Measurements from ENCODE around the gene RBM20.

The RBM20 gene

GRCh38 chr10:110802551-110803238 lies 158.6 kb downstream of the RBM20 start:
- POLR2A ChIA-PET: interaction anchor here (0.6 to 1.5 kb wide), 4 partner anchors 12 to 69 kb away, joined by 3 to 6 read pairs (median 4); partner anchors contain the start of gene PDCD4
- TF ChIP-seq, protein P1, sequence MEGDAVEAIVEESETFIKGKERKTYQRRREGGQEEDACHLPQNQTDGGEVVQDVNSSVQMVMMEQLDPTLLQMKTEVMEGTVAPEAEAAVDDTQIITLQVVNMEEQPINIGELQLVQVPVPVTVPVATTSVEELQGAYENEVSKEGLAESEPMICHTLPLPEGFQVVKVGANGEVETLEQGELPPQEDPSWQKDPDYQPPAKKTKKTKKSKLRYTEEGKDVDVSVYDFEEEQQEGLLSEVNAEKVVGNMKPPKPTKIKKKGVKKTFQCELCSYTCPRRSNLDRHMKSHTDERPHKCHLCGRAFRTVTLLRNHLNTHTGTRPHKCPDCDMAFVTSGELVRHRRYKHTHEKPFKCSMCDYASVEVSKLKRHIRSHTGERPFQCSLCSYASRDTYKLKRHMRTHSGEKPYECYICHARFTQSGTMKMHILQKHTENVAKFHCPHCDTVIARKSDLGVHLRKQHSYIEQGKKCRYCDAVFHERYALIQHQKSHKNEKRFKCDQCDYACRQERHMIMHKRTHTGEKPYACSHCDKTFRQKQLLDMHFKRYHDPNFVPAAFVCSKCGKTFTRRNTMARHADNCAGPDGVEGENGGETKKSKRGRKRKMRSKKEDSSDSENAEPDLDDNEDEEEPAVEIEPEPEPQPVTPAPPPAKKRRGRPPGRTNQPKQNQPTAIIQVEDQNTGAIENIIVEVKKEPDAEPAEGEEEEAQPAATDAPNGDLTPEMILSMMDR (IDR thresholded peaks at IDR 0.05; ENCODE audit: insufficient read depth, low read length, missing control alignments): no peak
- CTCF ChIA-PET: interaction anchor here (0.9 to 3.0 kb wide), 17 partner anchors 9 to 460 kb away, joined by 3 to 11 read pairs (median 3); no protein-coding TSS in a partner anchor
- DNase-seq (ENCODE audit: low read depth, low spot score): peak; percentile 60
- no peak overlapping the region for H3K4me3 ChIP-seq (ENCODE audit: low read depth, low read length)

DNA sequence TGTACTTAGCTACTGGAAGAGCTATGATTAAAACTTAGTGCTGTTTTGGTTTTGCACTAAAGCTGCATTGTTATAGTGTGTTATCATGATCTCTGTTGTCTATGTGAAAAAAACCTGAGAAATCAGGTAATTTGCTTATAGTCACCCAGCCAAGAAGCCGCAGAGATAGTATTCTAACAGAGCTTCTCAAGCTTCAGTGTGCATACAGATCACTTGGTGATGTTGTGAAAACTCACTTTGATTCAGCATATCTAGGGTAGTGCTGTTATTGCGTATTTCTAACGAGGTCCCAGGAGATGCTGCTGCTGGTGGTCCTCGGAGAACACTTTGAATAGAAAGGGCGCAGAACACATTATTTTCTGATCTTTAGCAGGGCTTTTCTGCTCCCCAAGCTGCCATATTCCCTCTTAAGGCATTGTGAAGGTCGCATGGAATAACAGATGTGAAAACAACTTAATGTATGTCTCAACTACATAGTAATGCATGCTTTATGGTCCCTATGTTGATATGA lies 159.2 kb downstream of the RBM20 start:
- no peak for DNase-seq (ENCODE audit: low read depth, low spot score)
- H3K4me3 ChIP-seq (ENCODE audit: low read depth, low read length): no peak overlapping the region
- CTCF ChIA-PET: interaction anchor here (0.9 to 3.0 kb wide), 19 partner anchors 8 to 459 kb away, joined by 3 to 11 read pairs (median 3); no protein-coding TSS in a partner anchor
- POLR2A ChIA-PET: interaction anchor here (0.6 to 1.5 kb wide), 5 partner anchors 22 to 165 kb away, joined by 3 to 6 read pairs (median 6); partner anchors contain the start of gene PDCD4
- TF ChIP-seq, protein P1 (IDR thresholded peaks at IDR 0.05; ENCODE audit: insufficient read depth, low read length, missing control alignments): no peak

- CTCF ChIA-PET: interaction anchor here (0.6 to 3.0 kb wide), 22 partner anchors 9 to 459 kb away, joined by 3 to 11 read pairs (median 3); no protein-coding TSS in a partner anchor
- POLR2A ChIA-PET: interaction anchor here (0.7 to 1.1 kb wide), 3 partner anchors 22 to 166 kb away, joined by 3 to 6 read pairs (median 6); partner anchors contain the start of gene PDCD4
- TF ChIP-seq, protein P1 (IDR thresholded peaks at IDR 0.05; ENCODE audit: insufficient read depth, low read length, missing control alignments): peak; percentile 74
- DNase-seq (ENCODE audit: low read depth, low spot score): no peak
- H3K4me3 ChIP-seq (ENCODE audit: low read depth, low read length): no peak overlapping the region
Observed at GRCh38 chr10:110803830-110804338, 159.7 kb downstream of the RBM20 start.

DNA sequence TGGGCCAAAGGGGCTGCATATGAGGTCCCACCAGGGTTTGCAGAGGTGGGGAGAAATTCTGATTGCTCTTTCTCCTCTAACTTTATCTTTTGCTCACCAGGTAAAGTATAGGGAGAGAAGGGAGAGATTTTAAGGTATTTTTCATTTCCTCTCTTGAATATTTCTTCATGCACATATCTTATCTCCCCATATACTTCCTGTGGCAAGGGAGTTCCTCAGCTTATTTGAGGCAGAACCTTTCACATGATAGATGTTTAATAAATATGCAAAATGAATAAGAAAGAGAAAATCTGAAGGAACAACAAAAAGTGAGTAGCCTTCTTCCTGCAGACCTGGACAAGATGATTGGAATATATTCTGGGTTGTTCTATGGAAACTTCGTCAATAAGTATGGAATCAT lies 160.2 kb downstream of the RBM20 start:
- TF ChIP-seq, protein P1 (IDR thresholded peaks at IDR 0.05; ENCODE audit: insufficient read depth, low read length, missing control alignments): no peak
- POLR2A ChIA-PET: interaction anchor here (1.1 kb wide), 1 partner anchor 67 kb away, joined by 6 read pairs; the partner anchor contains the start of gene PDCD4
- CTCF ChIA-PET: interaction anchor here (0.6 to 3.0 kb wide), 19 partner anchors 9 to 222 kb away, joined by 3 to 11 read pairs (median 3); no protein-coding TSS in a partner anchor
- no peak for DNase-seq (ENCODE audit: low read depth, low spot score)
- H3K4me3 ChIP-seq (ENCODE audit: low read depth, low read length): no peak overlapping the region

- ChIA-PET POLR2A (no interaction called here), CTCF (interaction anchor here (1.3 to 1.6 kb wide), 4 partner anchors 9 to 89 kb away, joined by 3 to 6 read pairs (median 4); no protein-coding TSS in a partner anchor)
- no peak for DNase-seq (ENCODE audit: low read depth, low spot score)
- H3K4me3 ChIP-seq (ENCODE audit: low read depth, low read length): no peak overlapping the region
- TF ChIP-seq, protein P1 (IDR thresholded peaks at IDR 0.05; ENCODE audit: insufficient read depth, low read length, missing control alignments): no peak
Observed at GRCh38 chr10:110805292-110805691, 161.2 kb downstream of the RBM20 start.

DNA sequence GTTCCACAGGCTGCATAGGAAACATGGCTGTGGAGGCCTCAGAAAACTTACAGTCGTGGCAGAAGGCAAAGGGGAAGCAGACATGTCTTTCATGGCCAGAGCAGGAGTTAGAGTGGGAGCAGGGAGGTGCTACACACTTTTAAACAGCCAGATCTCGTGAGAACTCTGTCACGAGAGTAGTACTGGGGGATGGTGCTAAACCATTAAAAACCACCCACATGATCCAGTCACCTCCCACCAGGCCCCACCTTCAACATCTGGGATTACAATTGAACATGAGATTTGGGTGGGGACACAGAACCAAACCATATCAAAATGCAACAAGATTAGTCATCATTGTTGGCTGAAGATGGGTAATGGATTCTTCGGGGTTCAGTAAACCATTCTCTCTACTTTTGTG lies 162.2 kb downstream of the RBM20 start:
- POLR2A ChIA-PET: no interaction called here
- TF ChIP-seq, protein P1 (IDR thresholded peaks at IDR 0.05; ENCODE audit: insufficient read depth, low read length, missing control alignments): no peak
- H3K4me3 ChIP-seq (ENCODE audit: low read depth, low read length): no peak overlapping the region
- CTCF ChIA-PET: interaction anchor here (1.8 kb wide), 1 partner anchor 8 kb away, joined by 6 read pairs; no protein-coding TSS in a partner anchor
- no peak for DNase-seq (ENCODE audit: low read depth, low spot score)

Measured in AG04449 (cell line).